ENCODE measurements around the gene ZNF664. TPM values are rescaled to one million over a fixed set of nuclear protein-coding genes. Genes with fewer than 3 reads are reported as not detected.
A peak's percentile ranks its signal among the peaks of the same experiment; 100 is the strongest.

Gene ZNF664
- total and polyA plus RNA-seq, 8 donors: 23.0 to 72.7 (median 56.7) TPM

DNA sequence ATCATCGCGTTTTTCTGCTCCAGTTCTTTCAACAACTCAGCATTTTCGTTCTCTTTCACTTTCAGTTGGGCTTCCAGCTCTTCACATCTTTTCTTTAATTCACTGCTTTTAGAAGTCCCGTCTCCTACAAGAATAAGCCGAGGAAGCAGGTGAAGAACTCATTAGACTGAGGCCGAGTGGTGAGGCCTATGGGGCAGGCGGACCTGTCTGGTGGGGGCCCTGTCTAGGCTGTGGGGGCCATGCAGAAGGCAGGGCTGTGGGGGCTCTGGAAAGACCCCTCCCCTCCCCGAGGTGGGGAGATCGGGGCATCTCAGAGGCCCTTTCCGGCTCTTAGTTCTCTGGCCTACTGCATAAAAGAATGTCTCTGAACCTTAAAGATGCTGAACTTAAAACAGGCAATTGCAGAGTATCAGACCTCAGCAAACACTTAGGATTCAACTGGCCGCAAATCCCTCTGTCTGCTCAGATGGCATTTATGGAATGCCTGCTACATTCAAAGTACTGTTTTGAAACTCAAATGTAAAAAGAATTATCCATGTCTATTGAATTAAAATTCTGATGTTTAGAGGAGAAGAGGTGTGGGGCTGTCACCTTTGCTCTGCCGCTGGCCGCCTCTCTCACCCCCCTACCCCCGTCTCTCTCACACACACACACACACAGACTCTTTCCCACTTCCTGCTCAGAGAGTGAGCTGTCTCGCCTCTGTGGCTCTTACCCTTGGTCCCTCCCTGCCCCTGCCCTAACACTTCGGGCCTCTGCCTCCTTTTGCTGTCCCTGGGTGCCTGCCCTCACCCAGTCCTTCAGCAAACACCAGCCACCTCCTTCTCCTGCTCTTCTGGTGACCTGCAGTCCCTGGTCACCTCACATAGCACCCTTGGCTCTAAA is 35.1 kb upstream of the ZNF664 start:
- TF ChIP-seq, protein P1, sequence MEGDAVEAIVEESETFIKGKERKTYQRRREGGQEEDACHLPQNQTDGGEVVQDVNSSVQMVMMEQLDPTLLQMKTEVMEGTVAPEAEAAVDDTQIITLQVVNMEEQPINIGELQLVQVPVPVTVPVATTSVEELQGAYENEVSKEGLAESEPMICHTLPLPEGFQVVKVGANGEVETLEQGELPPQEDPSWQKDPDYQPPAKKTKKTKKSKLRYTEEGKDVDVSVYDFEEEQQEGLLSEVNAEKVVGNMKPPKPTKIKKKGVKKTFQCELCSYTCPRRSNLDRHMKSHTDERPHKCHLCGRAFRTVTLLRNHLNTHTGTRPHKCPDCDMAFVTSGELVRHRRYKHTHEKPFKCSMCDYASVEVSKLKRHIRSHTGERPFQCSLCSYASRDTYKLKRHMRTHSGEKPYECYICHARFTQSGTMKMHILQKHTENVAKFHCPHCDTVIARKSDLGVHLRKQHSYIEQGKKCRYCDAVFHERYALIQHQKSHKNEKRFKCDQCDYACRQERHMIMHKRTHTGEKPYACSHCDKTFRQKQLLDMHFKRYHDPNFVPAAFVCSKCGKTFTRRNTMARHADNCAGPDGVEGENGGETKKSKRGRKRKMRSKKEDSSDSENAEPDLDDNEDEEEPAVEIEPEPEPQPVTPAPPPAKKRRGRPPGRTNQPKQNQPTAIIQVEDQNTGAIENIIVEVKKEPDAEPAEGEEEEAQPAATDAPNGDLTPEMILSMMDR (IDR thresholded peaks at IDR 0.05): no peak
- Histone ChIP-seq H3K4me1 (no peaks in the 10 kb centered on the region), H3K4me3 (no peak overlapping the region), H3K27me3 (no peaks in the 10 kb centered on the region), H3K36me3 (peaks cover 0 to 22% (median 6%) of the 10 kb centered on the region in 3 donors), H3K9me3 (no peaks in the 10 kb centered on the region), H3K27ac (no peak overlapping the region)
- ATAC-seq: peak in 2 of 4 donors; percentile 17 to 25
- FAIRE-seq: no peak
- intact Hi-C loops (cut with DNase I): no loop called here
- DNase-seq: no peak
- WGBS, 2 donors: 89 to 93% methylated on average over 16 of the region's 16 CpGs

DNA sequence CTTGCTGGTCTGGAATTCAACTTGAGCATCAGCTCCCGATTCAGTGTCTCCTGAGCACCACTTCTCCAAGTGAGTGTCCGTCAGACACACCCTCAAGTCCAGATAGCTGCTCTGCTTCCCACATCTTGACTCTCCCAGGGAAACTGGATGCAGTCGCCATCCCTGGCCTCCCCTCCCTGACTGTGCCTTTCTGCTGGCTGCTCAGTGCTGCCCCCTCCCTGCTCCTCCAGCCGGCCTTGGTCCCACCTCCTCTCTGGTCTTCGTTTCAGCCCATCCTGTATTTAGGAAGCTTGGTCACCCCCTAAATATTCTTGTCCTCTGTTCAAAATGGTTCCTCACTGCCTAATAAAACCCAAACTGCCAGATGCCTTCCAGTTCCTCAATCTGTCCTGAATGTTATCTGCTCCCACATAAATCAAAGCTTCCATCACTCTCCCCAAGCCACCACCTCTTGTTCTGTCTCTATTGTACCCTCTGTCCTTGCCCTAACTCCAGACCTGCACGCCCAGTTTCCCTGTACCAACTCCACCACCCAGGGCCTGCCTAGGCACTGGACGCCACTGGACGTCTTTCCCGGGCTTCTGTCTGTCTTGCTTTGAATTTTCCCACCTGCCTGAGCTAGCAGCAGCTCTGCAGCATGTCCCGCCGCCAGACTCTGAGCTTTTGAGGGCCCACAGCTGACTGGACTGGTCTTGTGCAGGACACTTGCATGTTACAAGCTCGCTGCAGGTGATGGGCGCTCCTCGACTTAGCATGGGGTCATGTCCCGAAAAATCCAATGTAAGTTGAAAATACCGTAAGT is 34.1 kb upstream of the ZNF664 start:
- Histone ChIP-seq H3K4me3 (no peak overlapping the region), H3K36me3 (peaks cover 0 to 25% (median 6%) of the 10 kb centered on the region in 3 donors), H3K27ac (no peak overlapping the region), H3K27me3 (no peaks in the 10 kb centered on the region), H3K4me1 (no peaks in the 10 kb centered on the region), H3K9me3 (no peaks in the 10 kb centered on the region)
- ATAC-seq: no peak
- WGBS, 2 donors: 88% methylated on average over 16 of the region's 16 CpGs
- DNase-seq: no peak
- TF ChIP-seq, protein P1 (IDR thresholded peaks at IDR 0.05): no peak
- intact Hi-C loops (cut with DNase I): no loop called here
- no peak for FAIRE-seq

DNA sequence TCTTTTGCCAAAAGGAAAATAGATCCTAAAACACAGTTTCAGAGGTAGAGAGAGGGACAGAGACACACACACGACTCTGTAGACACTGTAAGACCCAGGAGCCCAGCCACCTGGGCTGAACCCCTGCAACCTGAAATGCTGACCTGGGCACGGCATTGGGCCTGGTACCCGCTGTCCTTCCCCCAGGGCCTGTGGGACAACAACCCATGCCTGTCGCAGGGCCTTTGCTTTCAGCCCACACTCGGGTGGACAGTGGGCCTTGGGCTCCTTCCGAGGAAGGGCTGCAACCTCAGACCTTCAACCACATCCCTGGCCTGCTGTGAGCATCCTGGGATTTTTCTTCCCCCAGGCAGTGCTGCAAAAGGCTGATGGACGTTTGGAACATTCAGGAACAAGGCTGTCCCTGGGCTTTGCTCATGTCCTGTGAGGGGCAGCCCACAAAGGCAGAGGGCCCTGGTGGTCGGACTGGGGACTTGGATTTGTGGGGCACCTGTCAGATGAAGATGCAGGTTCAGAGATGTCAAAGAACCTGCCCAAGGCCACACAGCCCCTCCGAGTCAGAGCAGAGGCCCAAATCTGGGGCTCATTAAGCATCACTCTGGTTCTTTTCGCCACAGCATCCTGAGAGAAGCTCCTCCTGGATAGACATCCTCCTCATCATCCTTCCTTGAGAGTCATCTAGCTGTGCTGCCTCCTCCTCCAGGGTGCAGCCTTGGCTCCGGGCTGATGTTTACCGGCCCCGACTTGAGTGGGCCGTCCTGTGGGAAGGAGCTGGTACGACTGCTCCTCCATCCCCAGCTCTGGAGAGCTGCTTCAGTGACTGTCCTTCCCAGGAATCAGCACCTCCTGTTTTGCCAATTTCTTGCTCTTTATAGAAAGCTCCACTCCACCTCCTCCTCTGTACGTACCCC is 33.0 kb upstream of the ZNF664 start:
- H3K4me1 ChIP-seq: no peaks in the 10 kb centered on the region
- no peaks in the 10 kb centered on the region for H3K27me3 ChIP-seq
- intact Hi-C loops (cut with DNase I): no loop called here
- no peak overlapping the region for H3K27ac ChIP-seq
- ATAC-seq: no peak
- peaks cover 0 to 25% (median 6%) of the 10 kb centered on the region in 3 donors for H3K36me3 ChIP-seq
- H3K4me3 ChIP-seq: no peak overlapping the region
- no peak for DNase-seq
- H3K9me3 ChIP-seq: no peaks in the 10 kb centered on the region
- FAIRE-seq: no peak
- TF ChIP-seq, protein P1 (IDR thresholded peaks at IDR 0.05): no peak
- WGBS, 2 donors: 87 to 89% methylated on average over 16 of the region's 16 CpGs

DNA sequence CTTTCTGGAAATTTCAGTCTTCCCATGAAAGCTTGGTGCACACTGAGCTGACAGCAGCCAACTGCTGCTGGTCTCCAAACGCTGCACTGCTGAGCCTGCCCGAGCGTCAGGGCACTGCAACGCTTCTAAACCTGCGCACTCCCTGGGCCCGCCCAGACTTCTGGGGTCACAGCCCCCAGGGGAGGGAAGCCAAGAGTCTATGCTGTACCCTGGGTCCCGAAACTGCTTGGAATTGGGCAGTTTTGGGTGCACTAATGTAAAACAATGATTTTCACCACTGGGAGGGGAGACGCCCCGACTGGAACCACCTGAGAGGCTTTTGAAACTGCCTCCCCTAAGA is 32.4 kb upstream of the ZNF664 start:
- 91 to 93% methylated on average over 9 of the region's 9 CpGs for WGBS, 2 donors
- Histone ChIP-seq H3K27me3 (no peaks in the 10 kb centered on the region), H3K9me3 (no peaks in the 10 kb centered on the region), H3K27ac (no peak overlapping the region), H3K4me1 (no peaks in the 10 kb centered on the region), H3K36me3 (peaks cover 0 to 25% (median 6%) of the 10 kb centered on the region in 3 donors), H3K4me3 (no peak overlapping the region)
- DNase-seq (no peak), FAIRE-seq (no peak), ATAC-seq (no peak)
- TF ChIP-seq, protein P1 (IDR thresholded peaks at IDR 0.05): no peak
- intact Hi-C loops (cut with DNase I): no loop called here

All from pancreas (tissue), 10 donors.